NCI-H128 (cell line): ENCODE results near the gene INPP1.
"Not testable (repeated sequence)": the region's sequence is repeated elsewhere in the genome, so short reads cannot be mapped to it uniquely, and the experiment has no call there.

ENCODE experiments used
- DNase-seq: peaks from one replicate; lab custom pipeline; 2025; ENCODE audit not compliant: unreplicated experiment; lab: John Stamatoyannopoulos, UW

Gene INPP1

GRCh38 chr2:190333928-190334327, 9.5 kb upstream of the INPP1 start:
- no peak for DNase-seq

GRCh38 chr2:190334479-190335224, 8.7 kb upstream of the INPP1 start:
- no peak for DNase-seq

GRCh38 chr2:190335225-190335559, 8.2 kb upstream of the INPP1 start:
- DNase-seq: no peak

- DNase-seq: not testable (repeated sequence)
Measured at GRCh38 chr2:190335584-190335983, 7.8 kb upstream of the INPP1 start.

GRCh38 chr2:190336420-190336819, 7.0 kb upstream of the INPP1 start:
- DNase-seq: no peak

GRCh38 chr2:190338453-190338852, 4.9 kb upstream of the INPP1 start:
- no peak for DNase-seq

GRCh38 chr2:190339394-190339793, 4.0 kb upstream of the INPP1 start:
- no peak for DNase-seq

GRCh38 chr2:190340369-190340768, 3.0 kb upstream of the INPP1 start:
- DNase-seq: peak; percentile 3

- no peak for DNase-seq
Measured at GRCh38 chr2:190342611-190343010, 778 bp upstream of the INPP1 start.

GRCh38 chr2:190343089-190343535, 277 bp upstream of the INPP1 start:
- DNase-seq: no peak

GRCh38 chr2:190344276-190344827, 963 bp downstream of the INPP1 start:
- no peak for DNase-seq

- no peak for DNase-seq
Measured at GRCh38 chr2:190350371-190350770, 7.0 kb downstream of the INPP1 start.

- DNase-seq: no peak
Measured at GRCh38 chr2:190351955-190352354, 8.6 kb downstream of the INPP1 start.

- DNase-seq: no peak
Measured at GRCh38 chr2:190352668-190353536, 9.5 kb downstream of the INPP1 start.

GRCh38 chr2:190353537-190353899, 10.1 kb downstream of the INPP1 start:
- DNase-seq: no peak

GRCh38 chr2:190354003-190354690, 10.8 kb downstream of the INPP1 start:
- no peak for DNase-seq

- no peak for DNase-seq
Measured at GRCh38 chr2:190355968-190356644, 12.7 kb downstream of the INPP1 start.

- no peak for DNase-seq
Measured at GRCh38 chr2:190357600-190357999, 14.2 kb downstream of the INPP1 start.

- not testable (repeated sequence) for DNase-seq
Measured at GRCh38 chr2:190358655-190359448, 15.5 kb downstream of the INPP1 start.

- no peak for DNase-seq
Measured at GRCh38 chr2:190360561-190360960, 17.2 kb downstream of the INPP1 start.
